Left renal cortex interstitium (tissue), 4 donors: Measurements from ENCODE around the gene CDK5R1. TPM values are rescaled to one million over a fixed set of nuclear protein-coding genes. Genes with fewer than 3 reads are reported as not detected.
"Not testable (repeated sequence)": the region's sequence is repeated elsewhere in the genome, so short reads cannot be mapped to it uniquely, and the experiment has no call there.

Source experiments
- DNase-seq, 4 donors: peaks; one replicate each; pipeline ENCODE4 v3.0.0-alpha.2; 2013; ENCODE audit warnings: low read depth in 4 of 4, low spot score in 2 of 4, missing footprints in 1 of 4
- polyA plus RNA-seq, 4 donors: library from polyadenylated mRNA; unstranded; fragments of 120-200 nt; gene quantifications; one replicate each; pipeline ENCODE4 v1.2.1, GENCODE V29; 2013; ENCODE audit not compliant: insufficient read length in 4 of 4

Gene CDK5R1
- polyA plus RNA-seq: 1 to 10 TPM; 4.2 to 5.7 (median 4.7) TPM

DNA sequence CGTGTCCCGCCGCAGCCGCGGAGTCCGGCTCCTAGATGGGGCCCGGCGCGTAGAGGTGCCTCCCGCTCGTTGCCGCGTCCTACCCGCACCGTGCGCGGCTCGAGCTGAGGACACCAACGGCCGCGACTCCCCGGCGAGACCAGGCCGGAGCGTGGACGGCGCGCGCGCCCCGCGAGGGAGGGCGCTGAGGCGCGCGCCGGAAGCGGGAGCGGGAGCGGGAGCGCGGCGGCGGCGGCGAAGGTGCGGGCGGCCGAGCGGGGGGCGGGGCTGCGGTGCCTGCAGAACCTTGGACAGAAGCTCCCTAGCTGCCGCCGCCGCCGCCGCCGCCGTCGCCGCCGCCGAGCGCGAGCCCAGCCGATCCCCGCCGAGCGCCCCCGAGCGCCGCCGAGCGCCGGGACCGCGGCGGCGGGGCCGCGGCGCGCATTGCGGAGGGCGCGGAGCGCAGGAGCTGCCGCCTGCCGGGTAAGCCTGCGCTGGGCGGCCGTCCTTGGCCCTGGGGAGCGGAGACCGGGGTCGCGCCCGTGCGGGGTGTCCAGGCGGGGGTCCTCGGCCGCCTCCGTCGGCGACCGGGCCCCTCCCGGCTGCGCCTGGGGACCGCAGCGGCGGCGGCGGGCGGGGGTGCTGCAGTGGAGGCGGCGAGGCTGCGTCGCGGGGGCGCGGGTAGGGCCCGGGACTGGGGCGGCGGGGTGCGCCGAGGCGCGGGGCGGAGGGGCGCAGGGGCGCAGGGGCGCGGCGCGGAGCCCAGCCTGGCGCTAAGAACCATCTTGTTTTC is at the start of gene CDK5R1:
CDK5R1 (plus strand) TSS at position 293 of the 772 bp plus-strand sequence. CDS start 628 bp downstream, outside the sequence.
- DNase-seq: no peak

GRCh38 chr17:32440722-32441121 is 46.1 kb upstream of the CDK5R1 start:
- DNase-seq: no peak

DNA sequence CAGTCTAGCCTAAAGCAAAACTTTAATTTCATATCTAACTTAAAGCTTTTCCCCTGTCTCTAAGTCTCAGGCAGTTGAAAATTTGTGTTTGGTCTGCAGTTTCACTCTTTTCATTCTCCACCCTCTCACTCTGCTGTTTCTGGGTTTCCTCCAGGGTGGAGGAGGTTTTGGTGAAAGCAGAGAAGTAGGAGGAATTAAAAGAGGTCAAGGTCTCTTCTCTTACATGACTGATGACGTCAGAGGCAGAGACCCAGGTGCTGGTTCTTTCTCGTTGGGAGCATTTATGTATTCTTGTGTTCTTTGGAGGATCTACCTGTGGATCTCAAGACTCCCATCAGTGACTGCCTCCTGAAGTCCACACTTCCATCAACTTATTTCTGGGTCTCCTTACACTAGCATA is 44.9 kb upstream of the CDK5R1 start:
- no peak for DNase-seq

DNA sequence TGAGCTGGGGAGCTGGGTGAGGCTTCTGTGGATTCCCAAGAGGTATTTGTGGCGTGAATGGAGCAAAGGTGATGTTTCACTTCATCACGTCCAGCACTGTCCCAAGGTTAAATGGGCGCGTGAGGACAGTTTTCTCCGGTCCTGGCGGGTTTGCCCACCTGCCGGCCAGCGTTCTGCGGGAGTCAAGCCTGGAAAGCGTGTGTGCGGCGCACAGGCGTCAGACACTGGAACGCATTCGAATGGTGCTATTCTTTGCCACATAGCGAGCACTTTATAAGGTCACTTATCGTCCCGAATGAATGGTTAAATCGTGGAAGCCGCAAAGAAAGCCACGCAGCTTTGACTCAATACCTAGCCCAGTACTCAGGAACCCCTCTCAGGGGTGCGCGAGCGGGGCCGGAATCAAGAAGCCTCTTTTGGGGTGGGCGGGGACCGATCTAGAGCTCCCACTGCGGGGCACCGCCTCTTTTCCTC is 42.9 kb upstream of the CDK5R1 start:
- no peak for DNase-seq

DNA sequence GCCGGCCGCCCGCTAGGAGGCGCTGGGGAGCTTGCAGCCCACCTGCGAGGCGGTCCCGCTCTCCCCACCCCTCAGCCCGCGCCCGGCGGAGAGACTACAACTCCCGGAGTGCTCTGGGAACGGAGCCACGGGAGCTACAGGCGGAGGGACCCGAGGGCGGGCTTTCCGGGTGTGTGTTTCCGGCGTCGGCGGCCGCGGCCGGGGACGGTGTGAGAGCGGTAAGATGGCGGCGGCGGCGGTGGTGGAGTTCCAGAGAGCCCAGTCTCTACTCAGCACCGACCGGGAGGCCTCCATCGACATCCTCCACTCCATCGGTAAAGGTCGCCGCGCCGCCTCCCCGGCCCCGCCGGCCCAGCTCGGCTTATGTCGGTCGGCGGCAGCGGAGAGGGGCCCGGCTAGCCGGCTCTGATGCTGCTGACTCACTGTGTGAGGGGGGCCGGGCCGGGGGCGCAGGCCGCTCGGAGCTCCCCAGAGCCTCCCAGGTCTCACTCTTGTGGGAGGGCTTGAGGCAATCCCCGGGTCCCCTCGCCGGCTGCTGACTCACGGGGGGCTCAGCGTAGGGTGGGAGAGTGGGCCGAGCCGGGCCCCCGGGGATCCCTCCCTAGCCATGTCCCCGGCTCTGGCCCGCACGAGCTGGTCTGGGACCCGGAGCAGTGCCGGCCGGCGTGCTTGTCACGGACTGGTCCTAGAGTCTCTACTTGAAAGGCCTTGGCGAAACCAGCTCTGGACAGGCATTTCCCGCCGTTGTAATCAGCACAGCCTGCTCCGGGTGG is 42.3 kb upstream of the CDK5R1 start, which contains the start of gene PSMD11:
PSMD11 (plus strand) TSS at position 210 of the 773 bp plus-strand sequence; CDS start at position 224, 14 bp downstream.
- DNase-seq: peak; percentile 64 to 96 (median 91)

DNA sequence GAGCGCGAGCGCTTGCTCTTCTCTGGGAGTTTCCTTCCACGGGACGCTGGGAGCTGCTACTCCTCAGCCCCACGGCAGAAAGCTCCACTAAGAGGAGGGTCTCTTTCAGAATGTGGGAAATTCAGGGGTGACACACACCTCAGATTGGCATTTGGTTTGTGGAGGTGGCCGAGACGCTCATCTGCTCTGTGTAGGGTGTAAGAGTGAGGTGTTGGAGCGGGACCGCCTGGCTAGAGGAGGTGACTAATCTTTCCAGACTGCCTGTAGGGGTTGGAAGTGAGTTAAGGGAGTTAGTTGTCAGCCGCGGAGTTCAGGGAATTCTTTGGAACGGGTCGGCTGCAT is 41.7 kb upstream of the CDK5R1 start:
- DNase-seq: no peak

DNA sequence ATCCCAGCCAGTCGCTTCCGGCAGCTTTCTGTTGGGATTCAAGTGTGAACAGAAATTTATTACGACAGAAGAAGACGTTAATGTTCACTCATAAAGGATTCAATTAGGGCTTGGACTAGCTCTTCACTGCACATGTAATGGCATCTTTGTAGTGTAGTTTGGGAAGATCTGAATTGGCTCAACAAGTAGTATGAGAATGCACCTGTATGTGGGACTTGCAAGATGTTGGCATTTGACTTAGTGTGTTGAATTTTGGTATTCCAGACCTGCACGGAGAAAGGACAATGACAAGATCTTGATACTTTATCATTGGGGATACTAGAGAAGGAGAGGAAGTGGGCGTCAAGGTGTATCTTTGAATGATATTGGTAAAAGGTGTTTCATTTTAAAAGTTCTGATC is 41.3 kb upstream of the CDK5R1 start:
- no peak for DNase-seq

- DNase-seq: no peak
These were observed 40.8 kb upstream of the CDK5R1 start for GRCh38 chr17:32445971-32446370.

- DNase-seq: no peak
These were observed 39.8 kb upstream of the CDK5R1 start for GRCh38 chr17:32446949-32447348.

- DNase-seq: no peak
These were observed 36.8 kb upstream of the CDK5R1 start for GRCh38 chr17:32449963-32450362.

- DNase-seq: not testable (repeated sequence)
These were observed 36.4 kb upstream of the CDK5R1 start for GRCh38 chr17:32450379-32450778.

DNA sequence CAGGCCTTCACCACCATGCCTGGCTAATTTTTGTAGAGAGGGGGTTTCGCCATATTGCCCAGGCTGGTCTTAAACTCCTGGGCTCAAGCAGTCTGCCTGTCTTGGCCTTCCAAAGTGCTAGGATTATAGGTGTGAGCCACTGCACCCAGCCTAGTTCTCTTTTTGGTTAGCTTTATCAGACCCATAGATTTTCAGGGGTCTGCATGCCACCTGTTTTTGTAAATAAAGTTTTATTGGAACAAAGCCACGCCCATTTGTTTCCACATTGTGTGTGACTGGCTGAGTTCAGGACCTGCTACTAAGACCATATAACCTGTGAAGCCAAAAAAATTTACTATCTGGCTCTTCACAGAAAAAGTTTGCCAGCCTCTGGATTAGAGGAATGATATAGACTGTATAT is 34.9 kb upstream of the CDK5R1 start:
- no peak for DNase-seq

DNA sequence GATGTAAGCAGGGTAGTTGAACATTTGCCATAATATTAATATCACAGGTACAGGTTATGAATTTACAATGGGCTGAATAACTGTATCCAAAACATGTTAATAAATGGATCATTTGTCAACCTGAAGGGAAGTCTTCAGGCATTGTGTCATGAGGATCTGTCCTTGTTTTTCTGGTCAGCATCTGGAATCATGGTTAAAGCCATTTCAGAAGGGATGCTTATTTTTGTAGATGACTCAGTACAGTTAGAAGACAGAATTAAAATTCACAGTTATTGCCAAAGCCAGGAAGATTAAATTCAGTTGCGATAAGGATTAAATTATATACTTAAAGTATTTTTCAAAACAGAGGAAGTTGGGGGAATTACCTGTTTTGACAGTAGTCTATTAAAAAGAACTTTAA is 34.5 kb upstream of the CDK5R1 start:
- DNase-seq: no peak

DNA sequence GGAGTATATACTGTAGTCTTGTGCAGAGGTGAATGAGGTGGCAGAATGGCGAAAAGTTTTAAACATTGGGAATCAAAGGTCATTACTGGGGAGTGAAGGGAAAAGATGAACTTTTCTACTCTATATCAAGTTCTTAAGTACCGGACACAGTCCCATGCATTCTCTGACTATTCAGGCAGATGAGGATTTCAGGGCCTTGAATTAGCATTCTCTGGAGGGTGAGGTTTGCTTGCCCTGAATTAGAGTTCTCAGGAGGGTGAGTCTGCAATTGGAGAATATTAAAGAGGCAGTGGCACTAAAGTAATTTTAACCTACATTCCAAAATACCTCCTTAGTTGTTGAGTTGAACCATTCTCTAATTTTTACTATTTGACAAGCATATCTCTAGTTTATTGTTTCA is 33.4 kb upstream of the CDK5R1 start:
- no peak for DNase-seq

- DNase-seq: no peak
These were observed 28.4 kb upstream of the CDK5R1 start for GRCh38 chr17:32458371-32458770.

DNA sequence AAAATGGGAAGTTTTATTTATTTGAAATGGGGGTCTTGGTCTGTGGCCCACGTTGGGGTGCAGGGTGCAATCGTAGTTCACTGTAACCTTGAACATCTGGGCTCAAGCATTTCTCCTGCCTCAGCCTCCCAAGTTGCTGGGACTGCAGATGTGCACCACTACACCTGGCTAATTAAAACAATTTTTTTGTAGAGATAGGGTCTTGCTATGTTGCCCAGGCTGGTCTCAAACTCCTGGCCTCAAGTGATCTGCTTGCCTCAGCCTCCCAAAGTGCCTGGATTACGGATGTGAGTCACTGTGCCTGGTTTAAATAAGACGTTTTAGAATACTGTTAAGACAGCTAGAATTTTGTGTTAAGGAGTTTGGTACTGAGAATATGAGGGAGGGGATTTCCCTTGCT is 26.7 kb upstream of the CDK5R1 start:
- DNase-seq: no peak

DNA sequence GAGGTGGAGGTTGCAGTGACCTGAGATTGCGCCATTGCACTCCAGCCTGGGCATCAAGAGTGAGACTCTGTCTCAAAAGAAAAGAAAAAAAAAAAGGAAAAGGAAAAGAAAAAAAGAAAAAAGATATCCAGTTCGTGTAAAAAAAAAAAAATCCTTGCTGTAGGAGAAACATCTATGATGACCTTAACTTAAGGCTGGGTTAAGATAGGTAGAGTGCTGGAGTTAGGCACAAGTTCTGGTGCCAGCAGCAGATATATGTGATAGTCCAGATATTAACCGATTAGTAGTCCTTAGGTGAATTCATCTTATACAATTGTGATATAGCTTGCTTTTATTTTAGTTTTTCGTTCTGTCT is 25.3 kb upstream of the CDK5R1 start:
- DNase-seq: no peak

- no peak for DNase-seq
These were observed 24.8 kb upstream of the CDK5R1 start for GRCh38 chr17:32461853-32462617.

DNA sequence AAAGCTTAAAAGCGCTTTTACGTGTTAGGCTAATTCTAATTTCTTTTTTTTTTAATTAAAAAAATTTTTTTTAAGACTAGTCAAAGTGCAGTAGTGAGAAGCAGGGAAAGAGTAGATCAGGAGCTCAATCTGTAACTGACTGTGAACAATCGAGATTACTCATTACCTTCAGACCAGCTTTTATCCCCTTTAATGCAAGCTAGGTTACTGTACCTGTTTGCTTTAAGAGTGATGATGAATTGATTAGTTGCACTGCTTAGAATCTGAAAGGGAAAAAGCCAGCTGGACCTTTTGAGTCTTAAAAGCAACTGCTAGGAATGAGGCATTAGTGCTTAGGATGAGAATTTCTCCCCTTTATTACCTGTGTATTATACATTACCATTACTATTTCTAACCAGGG is 23.5 kb upstream of the CDK5R1 start:
- no peak for DNase-seq

DNA sequence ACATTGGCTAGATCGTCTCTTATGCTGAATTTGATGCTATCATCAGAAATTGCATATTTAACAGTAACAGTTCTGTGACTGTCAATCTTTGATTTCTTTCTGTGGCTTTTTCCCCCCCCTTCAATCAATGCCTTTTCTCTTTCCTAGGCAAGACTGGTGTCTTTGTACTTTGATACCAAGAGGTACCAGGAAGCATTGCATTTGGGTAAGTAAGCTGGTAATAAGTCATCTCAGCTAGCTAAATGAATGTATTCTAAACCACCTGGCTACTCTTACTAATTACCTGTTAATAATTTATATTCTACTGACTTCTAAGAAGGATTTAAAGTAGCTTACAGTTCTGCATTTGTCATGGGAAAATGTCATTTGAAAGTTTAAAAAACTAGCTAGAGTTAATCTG is 22.4 kb upstream of the CDK5R1 start:
- DNase-seq: no peak

DNA sequence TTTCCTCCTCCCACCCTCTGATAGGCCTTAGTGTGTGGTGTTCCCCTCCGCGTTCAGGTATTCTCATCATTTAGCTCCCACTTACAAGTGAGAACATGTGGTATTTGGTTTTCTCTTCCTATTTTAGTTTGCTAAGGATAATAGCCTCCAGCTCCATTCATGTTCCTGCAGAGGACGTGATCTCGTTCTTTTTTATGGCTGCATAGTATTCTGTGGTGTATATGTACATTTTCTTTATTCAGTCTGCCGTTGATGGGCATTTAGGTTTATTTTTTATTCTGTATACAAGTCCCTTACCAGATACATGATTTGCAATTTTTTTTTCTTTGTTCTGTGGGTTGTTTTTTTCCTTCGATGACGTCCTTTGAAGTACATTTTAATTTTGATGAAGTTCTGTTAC is 18.8 kb upstream of the CDK5R1 start:
- no peak for DNase-seq
